ENCODE results near the gene SEC14L3.

SEC14L3 gene

DNA sequence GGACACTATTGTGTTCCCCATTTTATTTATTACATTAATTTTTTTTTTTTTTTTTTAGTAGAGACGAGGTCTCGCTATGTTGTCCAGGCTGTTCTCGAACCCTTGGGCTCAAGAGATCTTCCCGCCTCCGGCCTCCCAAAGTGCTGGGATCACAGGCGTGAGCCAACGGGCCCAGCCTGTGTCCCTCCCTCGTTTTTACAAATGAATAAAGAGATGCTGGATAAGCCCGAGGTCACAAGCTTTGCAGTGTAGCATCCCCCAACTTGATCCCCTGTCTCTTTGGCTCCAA, 46.5 kb downstream of the SEC14L3 start:
- no peak overlapping the region for H4K8ac ChIP-seq (ENCODE audit: low read depth, low read length)

DNA sequence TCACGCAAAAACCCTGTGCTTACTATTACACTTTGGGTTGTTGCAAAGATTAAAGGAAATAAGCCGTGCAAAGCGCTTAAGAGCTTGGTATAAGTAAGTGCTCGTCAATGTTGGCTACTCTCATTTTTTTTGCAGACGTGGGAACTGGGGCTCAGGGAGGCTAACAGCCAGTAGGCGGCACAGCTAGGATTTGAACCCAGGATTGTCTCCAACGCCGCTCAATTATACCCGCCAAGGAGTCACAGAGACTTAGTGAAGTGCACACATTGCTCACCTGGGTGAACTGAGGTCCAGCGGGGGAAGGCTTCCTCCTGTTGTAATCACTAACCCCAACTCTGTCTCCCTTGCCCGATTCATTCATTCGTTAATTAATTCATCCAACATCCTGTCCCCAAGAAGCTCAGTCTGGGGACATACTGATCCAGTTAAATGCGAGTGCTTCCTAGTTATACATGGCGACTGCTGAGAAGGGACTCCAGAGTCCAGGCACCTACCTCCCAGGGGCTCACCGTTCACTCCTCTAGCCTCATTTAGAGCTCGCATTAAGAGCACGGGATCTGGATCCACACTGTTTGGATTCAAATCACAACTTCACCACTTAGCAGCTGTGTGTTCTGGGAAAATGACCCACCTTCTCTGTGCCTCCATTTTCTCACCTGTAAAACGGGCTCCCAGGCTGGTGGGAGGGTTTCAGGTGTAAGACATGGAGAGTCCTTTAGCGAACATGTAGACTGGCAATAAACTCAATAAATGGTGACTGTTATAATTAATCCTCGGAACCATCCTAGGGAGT, 47.1 kb downstream of the SEC14L3 start:
- peak overlapping the region; percentile 20 for H3K18ac ChIP-seq (ENCODE audit: low read length)
- no peak overlapping the region for H3K23ac ChIP-seq (ENCODE audit: low read length)
- H3K36me3 ChIP-seq (ENCODE audit: control insufficient read depth, insufficient read depth, low read length): no peaks in the 10 kb centered on the region
- peak overlapping the region; percentile 47 for H4K5ac ChIP-seq (ENCODE audit: low read length)
- H3K79me1 ChIP-seq (ENCODE audit: low read length): peaks cover 3% of the 10 kb centered on the region
- peak overlapping the region; percentile 88 for H3K56ac ChIP-seq (ENCODE audit: low read length)
- H3K79me2 ChIP-seq (ENCODE audit: control insufficient read depth, insufficient read depth, low read length): no peaks in the 10 kb centered on the region
- H3K4me3 ChIP-seq (ENCODE audit: low read length): peak overlapping the region; percentile 10
- peak overlapping the region; percentile 11 for H2BK5ac ChIP-seq (ENCODE audit: low read length)
- peak overlapping the region; percentile 68 for H3K27ac ChIP-seq (ENCODE audit: low read depth, low read length)
- no peak overlapping the region for H2AK5ac ChIP-seq (ENCODE audit: low read length)
- peak overlapping the region; percentile 65 for H3K9ac ChIP-seq (ENCODE audit: low read length)
- H4K8ac ChIP-seq (ENCODE audit: low read depth, low read length): no peak overlapping the region
- H3K4me2 ChIP-seq (ENCODE audit: low read length): peak overlapping the region; percentile 28
- DNase-seq: peak; percentile 63
- H2BK120ac ChIP-seq (ENCODE audit: low read depth, low read length): no peak overlapping the region
- peaks cover 17% of the 10 kb centered on the region for H3K4me1 ChIP-seq (ENCODE audit: control insufficient read depth, low read depth, low read length)
- no CpG with 5 or more reads among the region's 20 CpGs for WGBS (ENCODE audit: extremely low coverage, insufficient coverage, low lambda C conversion rate)
- H3K27me3 ChIP-seq (ENCODE audit: insufficient read depth, low read length, poor library complexity): no peaks in the 10 kb centered on the region
- H2BK15ac ChIP-seq (replicated peaks; ENCODE audit: low read depth): no peak overlapping the region
- peak overlapping the region; percentile 64 for H3K4ac ChIP-seq (ENCODE audit: low read depth, low read length)

More for the DNA sequence above, 46.5 kb downstream of the SEC14L3 start:
- peak overlapping the region; percentile 22 for H3K4me3 ChIP-seq (ENCODE audit: low read length)
- no peak overlapping the region for H2BK15ac ChIP-seq (replicated peaks; ENCODE audit: low read depth)
- H3K4me1 ChIP-seq (ENCODE audit: control insufficient read depth, low read depth, low read length): peaks cover 17% of the 10 kb centered on the region
- peak overlapping the region; percentile 60 for H3K9ac ChIP-seq (ENCODE audit: low read length)
- H3K27me3 ChIP-seq (ENCODE audit: insufficient read depth, low read length, poor library complexity): no peaks in the 10 kb centered on the region
- H3K36me3 ChIP-seq (ENCODE audit: control insufficient read depth, insufficient read depth, low read length): no peaks in the 10 kb centered on the region
- H3K79me2 ChIP-seq (ENCODE audit: control insufficient read depth, insufficient read depth, low read length): no peaks in the 10 kb centered on the region
- H2BK5ac ChIP-seq (ENCODE audit: low read length): no peak overlapping the region
- no peak overlapping the region for H2AK5ac ChIP-seq (ENCODE audit: low read length)
- peak overlapping the region; percentile 95 for H3K56ac ChIP-seq (ENCODE audit: low read length)
- no peak overlapping the region for H2BK120ac ChIP-seq (ENCODE audit: low read depth, low read length)
- H3K27ac ChIP-seq (ENCODE audit: low read depth, low read length): no peak overlapping the region
- no peak overlapping the region for H3K18ac ChIP-seq (ENCODE audit: low read length)
- DNase-seq: no peak
- peaks cover 3% of the 10 kb centered on the region for H3K79me1 ChIP-seq (ENCODE audit: low read length)
- no CpG with 5 or more reads among the region's 9 CpGs for WGBS (ENCODE audit: extremely low coverage, insufficient coverage, low lambda C conversion rate)
- peak overlapping the region; percentile 30 for H3K4me2 ChIP-seq (ENCODE audit: low read length)
- no peak overlapping the region for H4K5ac ChIP-seq (ENCODE audit: low read length)
- no peak overlapping the region for H3K4ac ChIP-seq (ENCODE audit: low read depth, low read length)
- H3K23ac ChIP-seq (ENCODE audit: low read length): no peak overlapping the region

DNA sequence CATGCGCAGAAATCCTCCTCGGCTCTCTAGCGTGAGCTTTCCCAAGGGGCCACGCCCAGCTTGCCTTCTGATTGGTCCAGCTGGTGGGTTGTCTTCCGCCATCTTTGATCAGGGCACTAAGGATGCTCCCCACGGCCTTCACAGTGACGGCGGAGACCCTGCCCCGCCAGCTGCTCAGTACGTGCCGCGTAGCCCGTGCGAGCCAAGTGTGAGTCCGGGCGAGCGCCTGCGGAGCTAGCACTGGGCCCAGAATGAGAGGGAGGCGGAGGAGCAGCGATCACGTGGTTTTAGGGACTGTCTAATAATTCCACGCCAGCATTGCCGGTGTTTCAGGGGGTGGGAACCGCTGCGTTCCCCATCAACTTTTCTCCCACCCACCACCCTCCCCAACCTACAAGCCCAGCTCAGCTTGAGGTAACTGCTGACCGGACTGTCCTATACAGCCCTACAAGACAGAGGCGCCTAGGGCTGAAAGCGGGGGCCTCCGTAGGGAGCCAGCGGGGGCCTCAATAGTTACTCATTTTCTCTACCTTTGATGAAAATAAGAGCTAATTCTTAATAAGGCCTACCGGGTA, 47.8 kb downstream of the SEC14L3 start:
- no peak overlapping the region for H3K23ac ChIP-seq (ENCODE audit: low read length)
- H3K4me1 ChIP-seq (ENCODE audit: control insufficient read depth, low read depth, low read length): peaks cover 17% of the 10 kb centered on the region
- no peaks in the 10 kb centered on the region for H3K27me3 ChIP-seq (ENCODE audit: insufficient read depth, low read length, poor library complexity)
- peak overlapping the region; percentile 11 for H2BK5ac ChIP-seq (ENCODE audit: low read length)
- peak overlapping the region; percentile 68 for H3K27ac ChIP-seq (ENCODE audit: low read depth, low read length)
- H2BK15ac ChIP-seq (replicated peaks; ENCODE audit: low read depth): no peak overlapping the region
- peak; percentile 100 for DNase-seq
- H3K4ac ChIP-seq (ENCODE audit: low read depth, low read length): no peak overlapping the region
- no CpG with 5 or more reads among the region's 31 CpGs for WGBS (ENCODE audit: extremely low coverage, insufficient coverage, low lambda C conversion rate)
- H3K56ac ChIP-seq (ENCODE audit: low read length): peak overlapping the region; percentile 97
- no peaks in the 10 kb centered on the region for H3K36me3 ChIP-seq (ENCODE audit: control insufficient read depth, insufficient read depth, low read length)
- H2BK120ac ChIP-seq (ENCODE audit: low read depth, low read length): no peak overlapping the region
- H3K18ac ChIP-seq (ENCODE audit: low read length): peak overlapping the region; percentile 20
- H3K4me2 ChIP-seq (ENCODE audit: low read length): peak overlapping the region; percentile 28
- H3K9ac ChIP-seq (ENCODE audit: low read length): peak overlapping the region; percentile 93
- peaks cover 3% of the 10 kb centered on the region for H3K79me1 ChIP-seq (ENCODE audit: low read length)
- H3K4me3 ChIP-seq (ENCODE audit: low read length): peak overlapping the region; percentile 10
- no peak overlapping the region for H4K8ac ChIP-seq (ENCODE audit: low read depth, low read length)
- H4K5ac ChIP-seq (ENCODE audit: low read length): peak overlapping the region; percentile 47
- no peak overlapping the region for H2AK5ac ChIP-seq (ENCODE audit: low read length)
- H3K79me2 ChIP-seq (ENCODE audit: control insufficient read depth, insufficient read depth, low read length): no peaks in the 10 kb centered on the region

DNA sequence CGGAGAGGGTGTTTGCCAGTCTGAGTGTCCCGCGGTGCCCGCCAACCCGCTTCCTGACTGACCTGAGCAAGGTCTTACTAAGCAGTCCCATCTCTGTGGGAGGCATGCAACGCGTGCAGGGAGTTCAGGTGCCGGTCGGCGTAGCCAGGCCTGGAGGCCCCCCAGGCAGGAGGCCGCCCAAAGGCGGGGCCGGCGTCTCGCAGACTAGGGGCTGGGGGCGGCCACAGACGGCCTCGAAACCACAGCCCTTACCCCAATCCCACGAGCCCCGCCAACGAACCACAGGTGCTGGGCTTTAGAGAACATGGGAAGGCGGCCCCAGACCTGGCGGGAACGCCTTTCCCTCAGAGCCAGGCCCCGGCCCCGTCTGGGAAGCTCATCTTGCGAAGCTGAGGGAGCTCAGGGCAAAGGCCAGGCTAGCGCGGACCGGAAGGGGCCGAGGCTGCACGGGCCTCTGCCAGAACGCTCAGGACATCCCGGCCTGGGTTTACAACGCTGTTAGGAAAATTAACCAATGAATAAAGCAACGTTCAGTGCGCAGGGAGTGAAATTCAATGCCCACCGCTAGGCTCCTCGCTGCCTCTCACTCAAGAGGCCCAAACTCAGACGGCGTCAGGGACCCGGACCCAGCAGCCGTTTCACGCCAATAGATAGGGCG, 48.4 kb downstream of the SEC14L3 start:
- peak overlapping the region; percentile 5 for H2BK120ac ChIP-seq (ENCODE audit: low read depth, low read length)

DNA sequence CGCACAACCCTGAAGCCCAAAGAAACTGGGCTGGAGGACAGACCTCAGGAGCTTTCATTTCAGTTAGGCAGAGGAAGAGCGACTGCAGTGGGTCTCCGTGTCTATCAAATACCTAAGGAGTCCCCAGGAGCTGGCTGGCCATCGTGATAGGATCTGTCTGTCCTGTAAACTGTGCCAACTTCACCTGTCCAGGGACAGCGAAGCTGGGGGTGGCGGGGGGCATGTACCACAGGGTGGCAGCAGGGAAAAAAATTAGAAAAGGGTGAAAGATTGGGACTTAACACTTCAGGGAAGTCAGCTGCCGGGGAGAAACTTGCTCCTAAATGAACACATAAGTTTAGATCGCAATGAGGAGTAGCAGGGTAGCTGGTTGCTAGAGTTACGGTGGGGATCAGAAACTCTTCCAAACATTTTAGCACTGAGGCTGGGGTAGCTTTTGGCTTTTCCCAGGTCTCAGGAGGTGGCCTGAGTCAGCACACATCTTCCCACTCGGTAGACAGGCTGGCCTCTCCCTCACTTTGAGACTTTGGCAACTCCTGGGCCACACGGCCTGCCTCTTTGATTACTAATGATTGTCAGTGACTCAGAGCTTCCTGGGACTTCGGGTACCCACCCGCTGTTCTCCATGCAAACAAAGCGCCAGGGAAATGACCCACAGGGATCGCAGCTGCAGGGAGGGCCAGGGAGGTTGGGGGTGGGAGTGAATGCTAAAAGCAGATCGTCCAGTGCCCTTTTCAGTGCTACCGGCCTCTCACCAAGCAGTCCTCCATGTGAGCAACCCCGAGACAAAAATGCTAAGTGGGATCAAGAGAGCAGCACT, 49.1 kb downstream of the SEC14L3 start:
- H2BK15ac ChIP-seq (replicated peaks; ENCODE audit: low read depth): no peak overlapping the region
- H2AK5ac ChIP-seq (ENCODE audit: low read length): peak overlapping the region; percentile 81
- peak overlapping the region; percentile 69 for H3K4me3 ChIP-seq (ENCODE audit: low read length)
- H3K56ac ChIP-seq (ENCODE audit: low read length): peak overlapping the region; percentile 97
- peak overlapping the region; percentile 92 for H3K4me2 ChIP-seq (ENCODE audit: low read length)
- peak overlapping the region; percentile 52 for H2BK120ac ChIP-seq (ENCODE audit: low read depth, low read length)
- H3K23ac ChIP-seq (ENCODE audit: low read length): peak overlapping the region; percentile 7
- H3K79me1 ChIP-seq (ENCODE audit: low read length): peaks cover 3% of the 10 kb centered on the region
- H2BK5ac ChIP-seq (ENCODE audit: low read length): peak overlapping the region; percentile 98
- H3K9ac ChIP-seq (ENCODE audit: low read length): peak overlapping the region; percentile 93
- H3K79me2 ChIP-seq (ENCODE audit: control insufficient read depth, insufficient read depth, low read length): no peaks in the 10 kb centered on the region
- no CpG with 5 or more reads among the region's 18 CpGs for WGBS (ENCODE audit: extremely low coverage, insufficient coverage, low lambda C conversion rate)
- H4K5ac ChIP-seq (ENCODE audit: low read length): peak overlapping the region; percentile 90
- peak overlapping the region; percentile 99 for H3K27ac ChIP-seq (ENCODE audit: low read depth, low read length)
- H4K8ac ChIP-seq (ENCODE audit: low read depth, low read length): no peak overlapping the region
- DNase-seq: peak; percentile 95
- H3K18ac ChIP-seq (ENCODE audit: low read length): peak overlapping the region; percentile 81
- no peaks in the 10 kb centered on the region for H3K27me3 ChIP-seq (ENCODE audit: insufficient read depth, low read length, poor library complexity)
- H3K4ac ChIP-seq (ENCODE audit: low read depth, low read length): peak overlapping the region; percentile 83
- no peaks in the 10 kb centered on the region for H3K36me3 ChIP-seq (ENCODE audit: control insufficient read depth, insufficient read depth, low read length)
- peaks cover 17% of the 10 kb centered on the region for H3K4me1 ChIP-seq (ENCODE audit: control insufficient read depth, low read depth, low read length)

More for the DNA sequence above, 48.4 kb downstream of the SEC14L3 start:
- peaks cover 3% of the 10 kb centered on the region for H3K79me1 ChIP-seq (ENCODE audit: low read length)
- no peaks in the 10 kb centered on the region for H3K79me2 ChIP-seq (ENCODE audit: control insufficient read depth, insufficient read depth, low read length)
- H3K4me3 ChIP-seq (ENCODE audit: low read length): peak overlapping the region; percentile 69
- no peak overlapping the region for H4K8ac ChIP-seq (ENCODE audit: low read depth, low read length)
- peak overlapping the region; percentile 93 for H3K9ac ChIP-seq (ENCODE audit: low read length)
- H3K27ac ChIP-seq (ENCODE audit: low read depth, low read length): peak overlapping the region; percentile 99
- peak overlapping the region; percentile 98 for H2BK5ac ChIP-seq (ENCODE audit: low read length)
- whole genome bisulfite sequencing (ENCODE audit: extremely low coverage, insufficient coverage, low lambda C conversion rate): no CpG with 5 or more reads among the region's 45 CpGs
- peak overlapping the region; percentile 81 for H2AK5ac ChIP-seq (ENCODE audit: low read length)
- DNase-seq: no peak
- H3K4me2 ChIP-seq (ENCODE audit: low read length): peak overlapping the region; percentile 92
- no peaks in the 10 kb centered on the region for H3K27me3 ChIP-seq (ENCODE audit: insufficient read depth, low read length, poor library complexity)
- H3K23ac ChIP-seq (ENCODE audit: low read length): peak overlapping the region; percentile 7
- peak overlapping the region; percentile 97 for H3K56ac ChIP-seq (ENCODE audit: low read length)
- peak overlapping the region; percentile 81 for H3K18ac ChIP-seq (ENCODE audit: low read length)
- H4K5ac ChIP-seq (ENCODE audit: low read length): peak overlapping the region; percentile 90
- peak overlapping the region; percentile 83 for H3K4ac ChIP-seq (ENCODE audit: low read depth, low read length)
- H3K36me3 ChIP-seq (ENCODE audit: control insufficient read depth, insufficient read depth, low read length): no peaks in the 10 kb centered on the region
- peaks cover 17% of the 10 kb centered on the region for H3K4me1 ChIP-seq (ENCODE audit: control insufficient read depth, low read depth, low read length)
- no peak overlapping the region for H2BK15ac ChIP-seq (replicated peaks; ENCODE audit: low read depth)

All from mesendoderm (in vitro differentiated cells).